ENCODE data around the gene AQR.
"Not testable (repeated sequence)": the region's sequence is repeated elsewhere in the genome, so short reads cannot be mapped to it uniquely, and the experiment has no call there.

AQR gene

DNA sequence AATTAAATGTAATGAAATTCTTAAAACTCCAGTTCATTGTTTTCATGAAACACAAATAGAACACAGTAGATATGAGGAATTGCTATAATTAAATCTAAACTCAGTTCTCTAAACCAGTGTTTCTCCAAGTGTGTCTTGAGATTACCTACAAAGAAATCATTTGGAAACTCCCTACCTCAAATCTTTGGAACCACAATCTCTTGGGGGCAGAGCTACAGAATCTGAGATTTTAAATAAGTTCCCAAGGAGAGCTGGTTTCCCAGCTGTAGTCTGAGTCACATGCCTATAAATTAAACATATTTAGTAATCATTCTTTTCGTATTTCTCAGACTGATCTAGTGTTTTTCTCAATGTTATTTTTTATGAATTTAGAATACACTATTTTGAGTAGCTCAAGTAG is 157.2 kb downstream of the AQR start:
- DNase-seq, result no peak

DNA sequence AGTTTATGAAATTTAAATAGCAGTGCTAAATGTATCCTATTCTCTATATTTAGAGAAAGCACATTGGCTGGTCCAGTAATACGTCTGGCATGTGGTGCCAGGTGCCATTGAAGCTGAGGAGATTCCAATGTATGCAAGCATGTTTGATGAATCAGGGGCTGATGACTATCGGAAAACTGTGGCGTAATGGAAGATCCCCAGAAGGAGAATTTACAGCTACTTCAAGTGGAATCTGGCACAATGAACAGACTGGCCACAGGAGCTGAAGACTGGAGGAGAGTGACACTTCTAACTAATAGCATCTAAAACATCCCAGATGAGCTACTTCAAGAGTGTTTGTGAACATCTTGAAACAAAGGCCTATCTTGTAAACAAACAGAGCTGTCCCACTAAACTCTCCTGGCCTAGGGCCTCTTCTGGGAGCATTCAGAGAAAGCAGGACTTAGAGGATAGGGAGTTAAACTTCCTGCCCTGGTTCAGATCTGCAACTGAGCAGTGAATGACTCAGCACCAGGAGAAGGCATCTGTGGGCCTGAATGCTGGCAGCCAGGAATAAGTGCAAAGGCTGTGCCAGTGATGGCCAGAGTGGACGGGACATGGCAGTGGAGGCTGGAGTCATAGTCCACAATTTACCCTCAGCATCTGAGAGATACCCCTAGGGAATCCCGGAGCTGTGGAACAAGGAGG is 159.0 kb downstream of the AQR start:
- no peak for DNase-seq

DNA sequence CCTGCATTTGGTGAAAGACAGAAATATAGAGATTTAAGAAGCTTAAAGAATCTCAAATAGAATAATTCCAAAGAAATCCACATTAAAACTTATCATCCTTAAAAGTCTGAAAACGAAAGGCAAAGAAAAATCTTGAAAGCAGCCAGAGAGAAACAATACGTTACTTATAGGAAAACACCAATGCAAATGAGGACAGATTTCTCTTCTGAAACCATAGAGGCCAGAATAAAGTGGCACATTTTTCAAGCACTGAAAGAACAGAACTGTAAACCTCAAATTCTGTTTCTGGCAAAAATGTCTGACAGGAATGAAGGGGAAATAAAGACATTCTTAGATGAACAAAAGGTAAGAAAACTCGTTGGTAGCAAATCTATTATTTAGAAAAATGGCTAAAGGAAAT is 160.4 kb downstream of the AQR start:
- DNase-seq, result no peak

GRCh38 chr15:34808016-34808415 is 161.5 kb downstream of the AQR start:
- no peak for DNase-seq

DNA sequence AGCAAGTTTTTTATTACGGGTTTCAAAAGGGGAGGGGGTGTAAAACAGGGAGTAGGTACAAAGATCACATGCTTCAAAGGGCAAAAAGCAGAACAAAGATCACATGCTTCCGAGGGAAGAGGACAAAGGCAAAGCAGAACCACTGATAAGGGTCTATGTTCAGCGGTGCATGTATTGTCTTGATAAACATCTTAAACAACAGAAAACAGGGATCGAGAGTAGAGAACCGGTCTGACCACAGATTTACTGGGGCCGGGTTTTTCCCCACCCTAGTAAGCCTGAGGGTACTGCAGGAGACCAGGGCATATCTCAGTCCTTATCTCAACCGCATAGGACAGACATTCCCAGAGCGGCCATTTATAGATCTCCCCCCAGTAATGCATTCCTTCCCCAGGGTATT is 162.3 kb downstream of the AQR start:
- not testable (repeated sequence) for DNase-seq

- DNase-seq, result no peak
Observed at GRCh38 chr15:34804776-34805175, 164.8 kb downstream of the AQR start.

GRCh38 chr15:34804113-34804512 is 165.4 kb downstream of the AQR start:
- no peak for DNase-seq

- DNase-seq, result no peak
Observed at GRCh38 chr15:34802803-34803750, 166.5 kb downstream of the AQR start.

- no peak for DNase-seq
Observed at GRCh38 chr15:34802371-34802770, 167.2 kb downstream of the AQR start.

Measured in effector CD4-positive, alpha-beta T cell (primary cell).